Panc1 (cell line): ENCODE data around the gene TMOD2.

Source experiments
- CTCF ChIP-seq: fragments of 450-650 bp; IDR thresholded peaks from 2 replicates; pipeline ENCODE4 v1.5.1; 2017; ENCODE audit warnings: mild to moderate bottlenecking
- POLR2AphosphoS5 ChIP-seq: IDR thresholded peaks from 2 replicates; pipeline ENCODE4 v1.6.1; 2012; ENCODE audit warnings: mild to moderate bottlenecking, low read depth, low read length, moderate library complexity
- SIN3A ChIP-seq: IDR thresholded peaks from 2 replicates; pipeline ENCODE4 v1.6.1; 2012; ENCODE audit warnings: low read depth, mild to moderate bottlenecking, low read length, moderate library complexity, borderline replicate concordance; ENCODE audit not compliant: insufficient read depth
- TCF7L2 ChIP-seq: IDR thresholded peaks from 2 replicates; pipeline ENCODE4 v1.6.1; 2011; ENCODE audit warnings: mild to moderate bottlenecking, low read depth, low read length, inconsistent platforms

- TF ChIP-seq POLR2AphosphoS5 (no peak), CTCF (no peak), TCF7L2 (no peak), SIN3A (no peak)
These were observed 4.4 kb downstream of the TMOD2 start for GRCh38 chr15:51755790-51756189.
